GM23338 (cell line): ENCODE measurements around the gene PLXNA2.

ENCODE experiments used
- CTCF ChIP-seq, 2 experiments: fragments of 200-600 bp in 1 of 2; sonication (generic) in 1 of 2; conservative IDR thresholded peaks; 2 replicates each; pipeline versions ENCODE4 v1.5.1 to v1.6.1; 2016 to 2017; ENCODE audit warnings: antibody characterized with exemption in 2 of 2, low read depth in 2 of 2, mild to moderate bottlenecking in 2 of 2, moderate library complexity in 1 of 2
- EZH2 ChIP-seq: fragments of 200-600 bp; sonication (generic); IDR thresholded peaks from one replicate; pipeline ENCODE4 v1.8.0; 2017; ENCODE audit warnings: antibody characterized with exemption, mild to moderate bottlenecking, low read depth; ENCODE audit not compliant: unreplicated experiment
- POLR2AphosphoS5 ChIP-seq: IDR thresholded peaks from 2 replicates; pipeline ENCODE4 v1.6.1; 2016; ENCODE audit warnings: antibody characterized with exemption, low read depth
- REST ChIP-seq: IDR thresholded peaks from one replicate; pipeline ENCODE4 v1.6.1; 2018; ENCODE audit warnings: antibody characterized with exemption; ENCODE audit not compliant: unreplicated experiment
- STAT1 ChIP-seq: IDR thresholded peaks from one replicate; pipeline ENCODE4 v1.6.1; 2016; ENCODE audit warnings: antibody characterized with exemption; ENCODE audit not compliant: unreplicated experiment

GRCh38 chr1:208261874-208262273, 17.7 kb upstream of the PLXNA2 start:
- TF ChIP-seq REST (no peak), POLR2AphosphoS5 (no peak), CTCF (conservative IDR thresholded peaks at IDR 0.05; ENCODE audit: low read depth in 2 of 2) (no peak), EZH2 (no peak), STAT1 (no peak)
